ENCODE results near the gene SMC1B. TPM values are rescaled to one million over a fixed set of nuclear protein-coding genes. Genes with fewer than 3 reads are reported as not detected.
"Not testable (repeated sequence)": the region's sequence is repeated elsewhere in the genome, so short reads cannot be mapped to it uniquely, and the experiment has no call there.

SMC1B gene
- polyA plus RNA-seq, 12 donors = 0.04 to 0.23 (median 0.10) TPM; not detected in 2

DNA sequence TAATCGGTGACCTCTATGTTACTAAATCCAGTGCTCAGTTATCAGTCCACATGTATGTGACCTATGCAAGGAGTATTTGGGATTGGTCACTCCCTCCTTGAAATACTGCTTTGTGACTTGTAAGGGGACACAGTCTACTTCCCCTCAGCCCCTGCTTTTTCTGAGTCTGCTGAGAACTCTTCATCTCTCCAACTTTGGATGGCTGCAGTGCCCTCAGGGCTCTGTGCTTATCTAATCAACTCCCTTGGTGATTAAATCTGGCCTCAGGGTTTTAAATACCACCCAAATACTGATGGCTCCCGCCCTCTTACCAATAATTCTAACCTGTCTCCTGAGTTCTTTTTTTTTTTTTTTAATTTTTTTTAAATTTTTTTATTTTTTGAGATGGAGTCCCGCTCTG is 63.5 kb downstream of the SMC1B start:
- DNase-seq = no peak

DNA sequence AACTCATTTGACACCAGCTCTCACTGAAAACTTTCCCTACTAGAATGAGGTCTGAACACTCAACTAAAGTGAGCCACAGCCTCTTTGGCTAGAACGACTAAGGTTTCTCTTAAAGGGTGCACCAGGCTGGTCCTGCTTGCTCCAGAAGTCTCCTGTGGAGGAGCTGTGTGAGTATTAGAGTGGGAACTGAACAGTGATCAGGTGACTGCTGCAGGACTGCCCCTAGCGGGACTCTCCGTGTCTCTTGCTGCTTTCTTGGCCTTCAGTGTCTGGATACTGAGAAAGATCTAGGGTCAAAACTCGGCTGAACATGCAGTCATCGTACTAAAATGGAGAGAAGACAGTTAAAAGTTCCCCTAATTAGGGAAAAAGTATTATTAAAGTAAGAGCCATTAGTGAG is 69.1 kb downstream of the SMC1B start:
- DNase-seq = no peak

DNA sequence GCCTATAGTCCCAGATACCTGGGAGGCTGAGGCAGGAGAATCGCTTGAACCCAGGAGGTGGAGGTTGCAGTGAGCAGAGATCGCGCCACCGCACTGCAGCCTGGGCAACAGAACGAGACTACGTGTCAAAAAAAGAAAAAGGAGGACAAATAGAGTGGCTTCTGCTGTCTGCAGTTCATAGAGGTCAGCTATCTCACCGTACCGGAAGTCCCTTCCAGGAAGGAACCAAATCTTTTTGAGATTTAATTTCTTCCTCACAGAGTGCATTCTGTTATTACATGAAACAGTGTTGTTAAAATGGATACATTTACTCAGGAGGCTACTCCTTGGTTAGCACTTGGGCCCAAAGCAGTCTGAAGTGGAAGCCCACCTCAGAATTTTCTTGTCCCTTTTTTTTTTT is 70.3 kb downstream of the SMC1B start:
- no peak for DNase-seq

DNA sequence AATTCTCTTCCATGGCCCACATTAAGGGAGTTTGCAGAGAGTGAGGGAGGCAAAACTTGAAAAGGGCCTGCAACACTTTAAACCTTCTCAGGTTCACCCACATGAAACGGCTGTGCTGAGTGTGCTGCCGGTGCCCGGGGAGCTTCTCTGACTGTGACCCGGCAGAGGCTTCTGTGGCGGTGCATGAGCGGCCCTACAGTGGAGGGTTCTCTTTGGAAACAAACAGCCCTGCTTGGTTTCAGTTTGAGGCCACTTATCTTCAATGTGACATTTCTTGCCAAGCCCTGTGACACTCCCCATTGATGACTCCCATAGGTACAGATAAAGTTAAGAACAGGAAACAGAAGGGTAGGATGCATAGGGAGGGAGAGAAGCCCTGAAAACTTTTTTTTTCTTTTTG is 71.9 kb downstream of the SMC1B start:
- no peak for DNase-seq

DNA sequence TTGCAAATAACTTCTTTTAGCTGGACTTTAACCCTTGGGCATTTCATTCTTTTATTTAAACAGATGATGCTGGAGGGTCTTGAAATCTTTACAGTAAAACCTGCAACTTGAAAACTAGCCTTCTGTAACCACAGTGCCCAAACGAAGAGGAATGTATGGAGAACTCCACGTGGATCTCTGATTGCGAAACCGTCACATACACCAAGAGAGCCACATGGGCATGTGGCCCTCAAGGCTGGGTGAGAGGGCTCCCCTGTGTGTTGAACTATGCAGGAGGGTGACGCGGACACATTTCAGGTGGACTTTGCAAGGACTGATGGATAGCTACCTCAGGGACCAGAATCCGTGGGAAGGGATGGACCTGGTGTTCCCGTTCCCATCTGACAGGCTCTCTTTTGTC is 73.1 kb downstream of the SMC1B start:
- DNase-seq = no peak

DNA sequence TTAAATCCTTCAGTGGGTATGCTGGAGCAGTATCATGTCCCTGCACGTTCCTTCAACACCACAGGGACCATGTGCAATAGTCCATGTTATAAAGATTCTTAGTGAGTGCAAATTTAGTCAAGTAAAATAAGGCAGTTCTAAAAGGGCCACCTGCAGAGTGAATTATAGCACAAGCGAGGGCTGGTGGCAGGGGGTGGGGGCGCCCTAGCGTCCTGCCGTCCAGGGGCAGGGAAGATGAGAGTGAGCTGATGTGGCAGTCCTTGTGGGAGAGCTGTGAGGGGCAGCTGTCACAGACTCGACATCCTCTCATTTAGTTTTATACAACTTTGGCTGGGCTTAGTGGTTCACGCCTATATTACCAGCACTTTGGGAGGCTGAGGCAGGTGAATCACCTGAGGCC is 74.6 kb downstream of the SMC1B start:
- DNase-seq = no peak

DNA sequence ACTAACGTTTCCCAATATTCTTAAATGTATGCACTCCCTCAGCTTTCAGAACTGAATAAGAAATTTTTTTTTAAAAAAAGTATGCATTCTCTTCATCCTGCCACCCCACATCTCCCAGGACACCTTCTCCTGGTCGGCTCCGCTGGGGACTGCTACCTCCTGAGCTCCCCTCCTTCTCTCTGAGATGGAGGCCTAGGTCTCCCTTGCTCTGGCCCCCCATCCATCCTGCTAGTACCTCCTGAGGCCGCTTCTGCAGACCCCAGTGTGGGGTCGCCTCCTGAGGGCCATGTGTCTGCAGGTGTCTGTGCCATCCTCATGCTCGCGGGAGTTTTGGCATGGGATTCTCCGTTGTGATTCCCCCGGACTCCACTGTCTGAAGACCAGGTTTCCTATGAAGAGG is 75.9 kb downstream of the SMC1B start:
- no peak for DNase-seq

DNA sequence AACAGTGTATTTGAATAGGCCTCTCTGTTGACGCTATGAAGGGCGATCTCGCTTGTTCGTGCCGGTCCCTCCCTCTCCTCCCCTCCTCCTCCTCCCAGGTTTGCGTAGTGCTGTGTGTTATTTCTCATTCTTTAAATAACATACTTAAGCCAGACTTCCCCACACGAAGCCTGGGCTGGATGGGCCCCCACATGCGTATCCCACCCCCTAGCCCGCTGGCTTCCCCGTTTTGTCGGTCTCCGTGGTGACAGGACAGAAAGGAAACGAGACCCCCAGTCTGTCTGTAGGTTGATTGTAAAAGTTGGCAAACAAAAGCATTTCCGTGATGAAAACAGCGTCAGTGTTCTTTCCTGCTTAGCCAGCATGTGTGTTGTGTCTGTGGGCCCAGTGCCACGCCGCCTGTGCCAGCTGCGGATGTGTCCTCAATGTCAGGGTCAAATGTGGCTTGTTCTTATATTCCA is 76.4 kb downstream of the SMC1B start:
- DNase-seq = peak; percentile 48

DNA sequence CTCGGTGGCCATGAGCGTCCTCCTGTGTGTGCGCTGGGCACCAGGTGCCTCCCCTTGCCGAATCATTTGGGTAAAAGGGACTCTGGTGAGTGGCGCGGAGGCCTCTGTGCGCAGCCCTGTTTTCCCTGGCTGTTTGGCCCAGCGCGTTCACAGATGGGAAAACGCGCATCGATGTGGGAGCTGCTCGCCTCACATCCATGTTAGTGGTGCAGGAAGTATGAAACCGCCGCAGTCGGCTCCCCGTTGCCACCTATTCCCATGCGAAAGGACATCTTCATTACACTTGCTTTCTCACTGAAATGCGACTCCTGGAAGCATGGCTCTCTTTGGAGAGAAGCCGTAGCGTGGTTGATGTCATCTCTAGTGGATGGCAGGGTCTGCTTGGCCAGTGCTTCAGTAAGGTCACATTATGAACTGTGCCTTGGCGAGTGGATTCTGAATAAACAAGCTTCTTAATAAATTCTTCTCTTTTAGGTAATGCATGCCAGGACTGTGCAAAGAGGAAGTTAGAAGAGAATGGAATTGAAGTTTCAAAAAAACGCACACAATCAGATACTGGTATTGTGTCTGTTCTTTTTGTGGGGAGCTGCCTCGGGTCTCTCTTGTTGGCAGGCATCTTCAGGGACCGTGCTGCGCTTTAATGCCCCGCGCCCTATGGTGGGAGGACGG is 77.4 kb downstream of the SMC1B start:
- DNase-seq = no peak

DNA sequence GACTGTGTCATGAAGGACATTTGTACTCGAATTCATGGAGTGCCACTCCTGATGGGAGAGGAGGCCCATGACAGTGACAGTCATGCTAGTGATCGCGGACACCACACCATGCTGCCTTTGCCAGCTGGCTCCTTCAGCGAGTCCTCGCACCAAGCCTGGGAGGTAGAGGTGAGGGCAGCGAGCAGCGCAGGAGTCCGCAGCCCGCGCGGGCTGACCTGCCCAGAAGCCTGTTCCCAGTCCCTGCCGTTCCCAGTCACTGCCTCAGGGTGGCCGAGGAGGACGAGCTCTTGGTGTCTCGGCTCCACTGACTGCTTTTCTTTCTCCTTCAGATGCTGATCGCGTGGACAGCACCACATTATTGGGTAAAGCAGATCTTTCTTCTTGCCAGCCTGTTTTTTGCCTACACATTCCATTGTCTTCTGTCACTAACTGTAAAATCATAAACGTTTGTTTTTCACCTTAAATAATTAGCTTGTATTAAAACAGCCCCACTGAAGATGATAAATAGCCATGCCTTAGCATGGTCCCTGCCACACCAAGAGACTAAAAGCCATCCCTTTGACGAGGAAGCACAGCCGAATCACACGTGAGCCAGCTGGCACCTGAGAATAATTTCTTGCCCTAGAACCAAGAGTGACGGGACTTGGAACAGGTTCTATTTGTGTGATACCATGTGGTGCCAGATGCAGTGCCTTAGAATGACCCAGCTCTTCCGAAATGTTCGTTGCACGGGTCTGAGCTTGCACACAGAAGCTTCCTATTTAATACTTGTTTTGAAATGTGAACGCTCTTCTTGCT is 78.2 kb downstream of the SMC1B start:
- no peak for DNase-seq

DNA sequence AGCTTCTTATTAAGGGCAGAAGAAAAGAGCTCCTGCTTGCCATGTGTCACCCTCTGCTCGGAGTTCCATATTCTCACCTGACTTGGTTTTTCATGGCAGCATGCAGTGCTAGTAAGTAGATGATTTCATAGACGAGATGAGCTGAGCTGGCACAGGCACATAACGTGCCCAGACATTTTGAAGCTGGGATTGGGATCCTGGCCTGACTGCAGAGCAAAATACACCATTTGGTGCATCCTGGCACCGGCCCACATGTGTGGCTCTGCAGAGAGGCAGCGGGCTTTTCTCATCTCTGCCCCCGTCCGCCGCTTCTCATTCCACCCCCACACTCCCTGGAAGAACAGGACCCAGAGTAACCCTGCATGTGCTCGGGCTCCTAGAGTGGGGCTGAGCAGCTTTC is 78.9 kb downstream of the SMC1B start:
- no peak for DNase-seq

DNA sequence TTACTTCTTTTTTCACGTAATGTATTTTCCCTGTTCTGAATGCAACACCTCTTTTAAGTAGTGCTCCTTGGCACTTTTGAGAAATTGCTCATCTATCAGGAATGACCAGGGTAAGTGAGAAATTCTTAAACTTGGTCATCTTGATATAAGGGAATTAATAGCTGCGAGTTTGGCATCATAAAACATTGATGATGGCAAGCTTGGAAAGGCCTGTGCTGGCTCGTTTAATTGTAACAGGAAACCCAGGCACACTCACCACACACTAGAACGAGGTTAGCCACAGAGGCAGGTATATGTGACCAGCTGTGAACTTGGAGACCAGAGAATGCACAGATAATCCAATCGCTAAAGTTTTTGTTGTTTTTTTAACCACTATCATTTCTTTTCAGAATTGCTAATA is 79.3 kb downstream of the SMC1B start:
- DNase-seq = no peak

DNA sequence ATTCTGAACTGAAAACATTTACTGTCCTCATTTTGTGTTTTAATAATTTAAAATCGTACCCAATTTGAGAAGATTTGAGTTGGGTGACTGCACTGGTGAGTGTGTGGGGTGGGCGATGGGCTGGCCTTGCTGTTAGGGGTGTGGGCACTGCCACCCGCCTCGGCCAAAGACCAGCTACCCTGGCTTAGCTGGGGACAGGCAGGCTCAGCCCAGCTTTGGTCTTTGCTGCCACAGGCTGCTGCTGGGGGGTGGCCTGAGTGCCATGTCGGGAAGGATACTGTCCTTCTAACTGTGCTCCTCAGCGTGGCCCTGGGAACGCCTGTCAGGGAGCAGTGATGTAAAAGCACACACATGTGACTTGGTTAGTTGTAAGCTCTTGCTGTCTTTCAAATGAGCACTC is 81.4 kb downstream of the SMC1B start:
- no peak for DNase-seq

DNA sequence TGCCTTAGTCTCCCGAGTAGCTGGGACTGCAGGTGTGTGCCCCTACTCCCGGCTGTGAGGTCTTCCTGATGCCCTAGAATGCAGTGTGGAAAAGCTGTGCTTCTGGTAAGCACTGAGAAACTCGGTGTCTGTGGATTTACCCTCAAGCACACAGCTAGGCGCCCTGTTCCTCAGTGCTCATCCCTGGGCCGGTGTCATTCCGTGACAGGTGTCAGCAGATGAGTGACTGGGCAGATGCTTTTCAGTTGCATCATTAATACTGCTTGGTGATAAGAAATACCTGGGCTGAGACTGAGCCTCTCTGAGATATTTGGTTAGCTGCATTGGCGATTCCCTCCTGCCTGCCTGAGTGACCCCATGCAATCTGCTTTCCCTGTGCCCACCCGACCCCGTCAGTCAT is 81.9 kb downstream of the SMC1B start:
- no peak for DNase-seq

DNA sequence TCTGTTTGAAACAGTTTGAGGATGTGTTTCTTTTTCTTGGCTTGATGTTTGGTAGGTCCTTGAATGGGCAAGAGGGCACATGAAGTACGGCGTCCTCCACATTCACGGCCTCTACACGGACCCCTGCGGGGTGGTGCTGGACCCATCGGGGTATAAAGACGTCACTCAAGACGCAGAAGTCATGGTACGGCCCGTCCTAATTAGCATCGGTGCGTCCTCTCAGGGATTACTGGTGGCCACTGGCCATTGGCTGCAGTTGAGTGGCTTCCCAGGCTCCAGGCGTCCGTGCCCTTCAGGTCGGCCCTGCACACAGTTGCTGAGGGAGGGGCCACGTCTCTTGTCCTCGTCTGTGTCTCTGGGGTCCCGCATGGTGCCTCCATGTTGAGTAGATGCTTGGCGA is 82.9 kb downstream of the SMC1B start:
- no peak for DNase-seq

DNA sequence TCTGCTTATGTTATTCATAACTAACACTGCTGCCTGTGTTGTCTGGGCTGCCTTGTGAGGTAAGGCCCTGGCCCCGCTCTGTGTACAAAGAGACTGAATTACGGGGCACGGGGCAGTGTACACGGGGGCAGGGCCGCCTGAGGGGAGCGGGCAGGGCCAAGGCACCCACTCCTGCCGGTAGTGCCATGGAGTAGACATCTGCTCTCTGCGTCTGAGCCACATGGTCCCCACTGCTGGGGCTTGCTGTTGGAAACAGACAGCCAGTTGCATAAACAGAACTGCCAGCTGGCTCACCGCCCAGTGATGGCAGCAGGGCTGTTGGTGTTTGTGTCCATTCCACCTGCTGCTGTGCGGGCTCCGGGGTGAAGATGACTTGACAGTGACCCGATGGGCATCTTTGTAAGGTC is 83.9 kb downstream of the SMC1B start:
- DNase-seq = peak; percentile 52

DNA sequence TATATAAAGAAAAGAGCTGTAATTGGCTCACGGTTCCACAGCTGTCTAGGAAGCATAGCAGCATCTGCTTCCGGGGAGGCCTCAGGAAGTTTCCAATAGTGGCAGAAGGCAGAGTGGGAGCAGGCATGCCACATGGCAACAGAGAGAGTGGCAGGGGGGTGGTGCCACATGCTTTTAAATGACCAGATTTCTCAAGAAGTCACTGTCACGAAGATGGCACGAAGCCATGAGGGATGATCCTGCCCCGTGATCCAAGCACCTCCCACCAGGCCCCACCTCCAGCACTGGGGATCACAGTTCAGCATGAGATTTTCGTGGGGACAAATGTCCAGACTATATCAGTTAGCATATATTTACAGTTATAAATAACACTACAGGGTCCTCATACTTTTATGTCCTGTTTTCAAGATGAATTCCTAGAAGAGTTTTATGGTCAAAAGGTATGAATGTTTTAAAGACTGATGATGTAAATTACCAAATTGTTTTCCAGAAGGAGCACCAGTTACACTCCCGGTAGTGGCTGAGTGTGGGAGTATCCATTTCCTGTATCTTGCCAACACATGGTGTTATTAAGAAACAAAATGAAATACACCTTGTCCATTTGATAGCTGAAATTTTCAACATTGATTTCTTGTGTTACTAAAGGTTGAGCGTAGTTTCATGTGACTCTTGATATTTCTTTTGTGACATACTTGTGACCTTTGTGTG is 84.4 kb downstream of the SMC1B start:
- no peak for DNase-seq

DNA sequence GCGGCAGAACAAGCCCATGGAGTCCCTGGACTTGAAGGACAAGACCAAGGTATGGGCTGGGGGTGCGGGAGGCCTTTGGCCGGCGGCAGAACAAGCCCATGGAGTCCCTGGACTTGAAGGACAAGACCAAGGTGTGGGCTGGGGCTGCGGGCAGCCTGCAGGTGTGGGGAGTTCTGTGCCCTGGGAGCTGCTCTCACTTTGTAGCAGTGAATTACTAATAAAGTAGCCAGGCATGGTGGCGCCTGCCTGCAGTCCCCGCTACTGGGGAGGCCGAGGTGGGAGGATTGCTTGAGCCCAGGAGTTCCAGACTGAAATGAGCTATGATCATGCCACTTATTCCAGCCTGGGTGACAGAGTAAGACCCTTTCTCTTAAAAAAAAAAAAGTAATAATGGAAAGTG is 85.1 kb downstream of the SMC1B start:
- DNase-seq = not testable (repeated sequence)

DNA sequence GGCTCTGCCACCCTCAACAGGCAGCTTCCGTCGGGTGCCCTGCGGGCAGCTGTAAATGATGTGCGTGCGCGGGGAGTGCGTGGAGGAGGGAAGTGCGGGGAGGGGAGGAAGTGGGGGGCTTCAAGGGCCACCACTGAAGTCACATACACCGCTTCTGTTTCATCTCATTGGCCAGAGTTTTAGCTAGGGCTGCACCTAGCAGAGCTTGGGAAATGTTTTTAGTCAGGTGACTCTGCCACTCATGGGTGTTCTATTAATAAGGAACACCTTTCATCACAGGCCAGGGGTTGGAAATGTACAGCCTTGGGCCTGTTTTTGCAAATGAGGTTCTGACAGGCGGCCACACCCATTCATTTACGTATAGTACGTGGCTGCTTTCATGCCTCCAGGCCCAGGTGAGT is 89.1 kb downstream of the SMC1B start:
- DNase-seq = no peak

DNA sequence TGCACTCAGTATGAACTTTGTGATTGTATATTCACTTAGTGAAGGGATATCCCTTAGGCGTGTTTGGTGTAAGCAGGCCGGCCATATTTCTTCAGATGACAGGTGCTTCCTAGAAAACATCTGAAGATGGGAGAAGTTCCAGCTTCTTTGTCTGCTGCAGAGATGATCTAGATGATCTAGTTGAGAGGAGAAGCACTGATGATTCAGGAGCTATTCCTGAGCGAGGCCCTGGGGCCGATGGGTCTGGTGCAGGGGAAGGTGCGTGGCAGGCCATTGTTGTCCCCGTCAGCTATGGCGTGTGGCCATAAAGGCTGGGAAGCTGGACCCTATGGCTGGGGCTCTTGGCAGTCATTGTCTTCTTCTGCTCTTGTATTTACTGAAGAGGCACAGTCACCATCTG is 89.7 kb downstream of the SMC1B start:
- no peak for DNase-seq

DNA sequence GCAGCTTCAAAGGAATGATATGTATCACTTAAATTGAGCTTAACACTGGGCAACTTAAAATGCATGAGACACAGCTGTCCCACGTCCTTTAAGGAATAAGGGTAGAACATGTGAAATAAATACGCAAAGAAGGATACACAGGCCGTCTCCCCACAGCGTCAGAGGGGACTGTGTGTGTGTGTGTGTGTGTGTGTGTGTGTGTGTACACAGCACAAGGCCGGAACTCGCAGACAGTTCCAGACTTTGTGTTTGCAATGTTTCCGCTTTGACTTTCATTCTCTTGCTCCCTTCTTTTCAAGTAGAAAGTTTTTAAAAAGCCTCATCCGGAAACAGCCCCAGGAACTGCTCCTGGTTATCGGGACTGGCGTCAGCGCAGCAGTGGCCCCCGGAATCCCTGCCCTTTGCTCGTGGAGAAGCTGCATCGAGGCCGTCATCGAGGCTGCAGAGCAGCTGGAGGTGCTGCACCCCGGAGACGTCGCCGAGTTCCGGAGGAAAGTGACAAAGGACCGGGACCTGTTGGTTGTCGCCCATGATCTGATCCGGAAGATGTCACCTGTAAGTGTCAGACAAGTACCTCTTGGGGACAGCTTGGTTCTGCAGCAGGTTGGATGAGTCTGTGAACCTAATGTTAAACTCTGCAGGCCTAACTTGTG is 90.4 kb downstream of the SMC1B start:
- no peak for DNase-seq

DNA sequence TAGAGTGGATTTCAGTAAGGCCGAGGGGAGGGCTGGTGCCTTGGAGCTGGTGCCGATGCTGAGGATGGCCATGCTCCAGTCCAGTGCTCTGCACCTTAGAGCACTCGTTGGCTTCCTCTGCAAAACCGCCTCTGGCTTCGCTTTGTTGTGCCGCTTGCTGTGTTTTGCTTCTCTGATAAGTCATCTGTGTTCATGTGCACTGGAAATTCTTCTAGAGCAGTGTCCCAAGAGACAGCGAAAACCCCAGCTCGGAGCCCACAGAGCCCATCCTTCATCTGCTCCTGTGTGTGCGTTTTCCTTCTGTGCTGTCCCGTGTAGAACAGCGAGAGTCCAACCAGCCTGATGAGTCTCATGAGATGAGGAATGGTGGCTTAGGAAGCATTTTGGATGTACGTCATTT is 91.6 kb downstream of the SMC1B start:
- no peak for DNase-seq

Measured in muscle of arm (tissue), 12 donors.